CD4-positive, alpha-beta T cell treated with Interleukin-10 for 1 hour (primary cell): ENCODE data around the gene ODAD3.
A peak's percentile ranks its signal among the peaks of the same experiment; 100 is the strongest.
"Not testable (repeated sequence)": the region's sequence is repeated elsewhere in the genome, so short reads cannot be mapped to it uniquely, and the experiment has no call there.

Source experiments
- DNase-seq: peaks from one replicate; pipeline ENCODE4 v3.0.0-alpha.2; 2020

Gene ODAD3

DNA sequence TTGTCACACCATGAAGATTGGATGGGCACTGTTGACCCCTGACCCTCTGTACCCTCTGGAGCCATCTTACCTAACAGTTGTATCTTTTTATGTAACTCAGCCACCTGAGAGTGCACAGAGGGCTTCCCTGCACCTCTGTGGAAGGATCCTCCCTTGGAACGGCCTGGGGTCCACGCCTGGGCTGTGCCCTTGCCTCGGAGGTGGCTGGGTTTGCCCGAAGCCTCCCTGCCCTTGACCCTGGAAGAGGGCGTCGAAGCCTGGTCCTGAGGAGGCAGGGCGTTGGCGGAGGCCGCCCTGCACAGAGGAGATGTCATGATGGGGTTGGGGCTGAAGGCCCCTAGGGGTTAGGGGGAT is 241 bp downstream of the ODAD3 start:
- DNase-seq: no peak

DNA sequence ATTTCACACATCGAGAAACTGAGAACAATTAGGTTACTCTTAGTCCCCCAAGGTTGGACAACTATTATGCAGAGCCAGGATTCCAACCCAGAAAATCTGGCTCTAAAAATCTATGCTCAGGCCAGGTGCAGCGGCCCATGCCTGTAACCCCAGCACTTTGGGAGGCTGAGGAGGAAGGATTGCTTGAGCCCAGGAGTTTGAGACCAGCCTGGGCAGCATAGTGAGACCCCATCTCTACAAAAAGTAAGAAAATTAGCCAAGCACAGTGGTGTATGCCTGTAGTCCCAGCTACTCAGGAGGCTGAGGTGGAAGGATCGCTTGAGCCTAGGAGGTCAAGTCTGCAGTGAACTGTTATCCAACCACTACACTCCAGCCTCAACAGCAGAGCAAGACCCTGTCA is 1.4 kb downstream of the ODAD3 start:
- not testable (repeated sequence) for DNase-seq

DNA sequence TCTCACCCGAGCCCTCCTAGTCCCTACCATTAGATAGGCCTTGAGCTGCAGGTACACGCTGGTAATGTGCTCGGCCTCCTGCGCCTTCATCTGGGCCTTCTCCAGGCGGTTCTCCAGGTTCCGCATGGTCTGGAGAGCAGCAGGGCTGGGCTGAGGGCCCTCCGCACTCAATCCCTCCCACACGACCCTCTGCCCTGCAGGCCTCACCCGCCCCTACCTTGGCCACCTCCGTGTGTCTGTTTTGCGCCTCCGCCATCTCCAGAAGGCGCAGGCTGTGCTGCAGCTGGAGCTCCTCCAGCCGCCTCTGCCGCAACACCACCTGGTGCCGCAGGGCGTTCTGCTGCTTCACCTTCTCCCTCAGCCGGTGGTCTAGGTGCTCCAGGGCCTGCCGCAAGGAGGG is 8.3 kb downstream of the ODAD3 start:
- no peak for DNase-seq

DNA sequence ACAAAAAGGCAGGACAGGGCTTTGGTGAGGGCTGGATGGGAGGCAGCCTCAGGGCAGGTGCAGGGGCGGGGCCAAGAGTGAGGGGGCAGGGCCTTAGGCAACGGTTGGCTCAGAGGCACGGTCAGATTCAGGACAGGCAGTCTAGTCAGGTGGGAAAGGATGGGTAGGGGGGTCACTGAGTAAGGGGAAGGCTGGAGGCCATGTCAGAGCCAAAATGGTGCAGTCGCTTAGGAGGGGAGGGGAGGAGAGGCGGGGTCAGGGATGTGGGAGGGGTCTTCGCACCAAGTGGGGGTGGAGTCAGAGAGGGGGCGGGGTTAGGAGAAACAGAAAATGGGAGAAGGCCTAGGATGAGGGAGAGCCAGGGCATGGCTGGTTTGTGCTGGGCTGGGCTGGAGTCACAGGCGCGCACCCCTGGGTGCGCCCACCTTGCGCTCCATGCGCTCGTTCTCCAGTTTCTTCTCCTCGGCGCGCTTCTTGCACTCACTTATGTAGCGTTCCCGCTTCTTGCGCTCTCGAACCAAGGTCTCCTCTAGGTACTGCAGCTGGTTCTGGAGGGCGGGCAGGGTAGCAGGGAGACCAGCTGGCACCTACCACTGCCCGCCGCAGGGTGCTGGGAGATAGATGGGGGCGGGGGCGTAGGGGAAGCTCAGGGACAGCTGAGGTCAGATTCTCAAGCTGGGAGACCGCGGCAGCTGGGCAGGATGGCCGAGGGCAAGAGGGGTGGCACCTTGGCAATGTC is 9.0 kb downstream of the ODAD3 start:
- no peak for DNase-seq

DNA sequence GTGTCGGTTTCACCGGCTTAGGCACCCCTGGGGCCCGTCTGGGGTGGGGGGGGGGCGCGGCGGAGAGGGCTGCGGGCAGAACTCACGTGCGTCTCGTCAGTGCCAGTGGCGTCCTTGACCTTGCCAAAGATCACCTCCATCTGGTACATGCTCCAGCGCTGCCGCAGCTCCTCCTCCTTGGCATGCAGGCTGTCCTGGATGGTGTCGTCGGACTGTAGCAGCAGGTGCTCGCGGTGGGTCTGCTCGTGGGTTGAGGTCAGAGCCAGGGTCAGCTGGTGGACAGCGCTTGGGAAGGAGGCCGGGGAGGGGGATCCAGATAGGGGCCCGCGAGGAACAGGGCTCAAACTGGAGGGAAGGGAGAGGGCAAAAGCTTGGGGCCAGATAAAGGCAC is 11.1 kb downstream of the ODAD3 start:
- no peak for DNase-seq

DNA sequence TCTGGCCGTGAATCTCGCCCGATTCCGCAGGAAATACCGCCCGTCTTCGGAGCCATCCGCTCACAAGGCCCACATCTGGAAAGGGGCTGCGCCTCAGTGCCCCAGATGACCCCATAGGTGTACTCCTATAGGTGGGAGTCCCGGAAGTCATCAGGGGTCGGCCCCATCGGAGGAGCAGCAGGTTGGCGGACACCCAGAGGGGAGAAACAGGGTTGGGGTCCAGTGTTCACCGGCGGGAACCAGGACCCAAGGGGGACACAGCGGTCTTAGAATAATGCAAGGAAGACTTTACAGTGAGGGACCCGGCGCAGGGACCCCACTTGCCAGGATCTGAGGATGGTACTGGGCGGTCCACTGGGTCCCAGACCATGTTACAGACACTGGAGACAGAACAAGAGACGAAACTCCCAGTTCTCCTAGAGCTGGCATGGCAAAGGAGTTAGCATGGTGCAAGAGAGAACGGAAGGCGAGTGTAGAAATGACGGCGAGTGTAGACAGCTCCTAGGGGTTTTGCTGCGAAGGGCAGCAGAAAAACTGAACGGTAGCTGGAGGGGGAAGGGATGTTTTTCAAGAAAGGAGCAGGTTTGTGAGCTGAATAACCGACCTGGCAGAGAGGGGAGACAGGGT is 11.6 kb downstream of the ODAD3 start:
- DNase-seq: no peak

DNA sequence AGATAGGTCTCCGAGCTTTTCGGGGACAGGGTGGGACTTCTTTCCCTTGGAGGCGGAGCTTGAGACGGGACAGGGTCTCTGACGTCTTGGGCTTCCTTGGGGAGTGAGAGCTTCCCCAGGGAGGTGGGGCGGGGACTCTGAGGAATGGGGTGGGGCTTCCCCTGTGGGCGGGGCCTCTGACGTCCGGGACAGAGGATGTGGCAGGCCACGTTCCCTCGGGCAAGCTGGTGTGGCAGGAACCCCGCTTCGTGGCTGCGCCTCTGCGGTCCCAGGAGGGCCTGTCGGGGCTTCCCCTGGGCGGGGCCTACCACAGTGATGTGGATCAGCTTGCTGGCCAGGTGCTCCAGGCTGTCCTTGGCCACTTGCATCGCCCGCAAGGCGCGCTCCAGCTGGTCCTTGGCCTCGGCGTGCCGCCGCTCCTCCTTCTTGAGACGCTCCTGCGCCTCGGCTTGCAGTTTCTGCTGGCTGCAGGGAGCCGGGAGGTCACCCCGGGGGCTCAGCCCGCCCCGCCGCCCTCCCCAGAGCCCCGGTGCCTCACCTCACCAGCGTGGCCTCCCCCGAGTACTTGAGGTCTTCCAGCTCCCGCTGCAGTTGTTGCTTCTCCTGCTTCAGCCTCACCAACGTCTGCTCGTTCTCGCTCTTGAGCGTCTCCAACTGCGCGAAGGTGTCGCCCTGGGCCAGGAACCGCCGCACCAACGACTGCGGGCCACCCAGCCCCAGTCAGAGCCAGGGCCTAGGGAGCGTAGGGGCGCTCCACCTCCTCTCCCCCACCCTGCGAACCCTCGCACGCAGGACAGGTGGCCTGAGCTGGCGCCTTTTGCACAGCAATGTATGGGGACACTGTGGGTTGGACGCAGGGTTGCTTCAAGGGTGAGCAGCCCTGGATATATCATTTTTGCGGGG is 12.5 kb downstream of the ODAD3 start:
- peak; percentile 82 for DNase-seq

DNA sequence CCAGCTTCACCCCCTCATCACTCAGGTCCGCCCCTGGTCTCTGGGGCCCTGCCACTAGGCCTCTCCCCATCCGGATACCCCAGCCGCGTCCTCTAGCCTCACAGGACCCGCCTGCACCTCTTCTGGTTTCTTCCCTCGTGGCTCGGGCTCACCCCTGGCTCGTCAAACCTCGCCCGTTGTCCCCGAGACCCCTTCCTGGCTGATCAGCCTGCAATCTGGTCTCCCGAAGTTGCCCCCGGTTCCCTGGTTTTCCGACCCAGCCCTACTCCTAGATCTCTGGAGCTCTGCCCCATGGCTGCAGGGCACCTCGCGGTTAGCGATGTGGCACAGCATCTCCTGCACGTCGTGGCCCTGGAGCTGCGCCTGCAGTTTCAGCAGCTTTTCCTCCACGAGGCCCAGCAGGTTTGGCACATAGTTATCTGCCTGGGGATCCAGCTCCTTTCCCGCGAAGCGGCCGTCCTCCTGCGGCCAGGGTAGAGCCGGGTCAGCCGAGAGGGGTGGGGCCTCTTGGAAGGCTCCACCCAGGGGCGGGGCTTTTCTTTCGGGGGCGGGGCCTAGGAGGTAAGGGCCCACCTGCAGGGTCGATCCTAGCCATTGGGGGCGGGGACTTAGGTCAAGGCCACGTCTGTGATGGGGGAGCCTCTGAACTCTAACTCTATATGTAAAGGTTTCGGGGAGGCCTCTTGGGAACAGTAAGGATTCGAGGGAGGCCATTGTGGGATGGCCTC is 13.4 kb downstream of the ODAD3 start:
- peak; percentile 46 for DNase-seq

DNA sequence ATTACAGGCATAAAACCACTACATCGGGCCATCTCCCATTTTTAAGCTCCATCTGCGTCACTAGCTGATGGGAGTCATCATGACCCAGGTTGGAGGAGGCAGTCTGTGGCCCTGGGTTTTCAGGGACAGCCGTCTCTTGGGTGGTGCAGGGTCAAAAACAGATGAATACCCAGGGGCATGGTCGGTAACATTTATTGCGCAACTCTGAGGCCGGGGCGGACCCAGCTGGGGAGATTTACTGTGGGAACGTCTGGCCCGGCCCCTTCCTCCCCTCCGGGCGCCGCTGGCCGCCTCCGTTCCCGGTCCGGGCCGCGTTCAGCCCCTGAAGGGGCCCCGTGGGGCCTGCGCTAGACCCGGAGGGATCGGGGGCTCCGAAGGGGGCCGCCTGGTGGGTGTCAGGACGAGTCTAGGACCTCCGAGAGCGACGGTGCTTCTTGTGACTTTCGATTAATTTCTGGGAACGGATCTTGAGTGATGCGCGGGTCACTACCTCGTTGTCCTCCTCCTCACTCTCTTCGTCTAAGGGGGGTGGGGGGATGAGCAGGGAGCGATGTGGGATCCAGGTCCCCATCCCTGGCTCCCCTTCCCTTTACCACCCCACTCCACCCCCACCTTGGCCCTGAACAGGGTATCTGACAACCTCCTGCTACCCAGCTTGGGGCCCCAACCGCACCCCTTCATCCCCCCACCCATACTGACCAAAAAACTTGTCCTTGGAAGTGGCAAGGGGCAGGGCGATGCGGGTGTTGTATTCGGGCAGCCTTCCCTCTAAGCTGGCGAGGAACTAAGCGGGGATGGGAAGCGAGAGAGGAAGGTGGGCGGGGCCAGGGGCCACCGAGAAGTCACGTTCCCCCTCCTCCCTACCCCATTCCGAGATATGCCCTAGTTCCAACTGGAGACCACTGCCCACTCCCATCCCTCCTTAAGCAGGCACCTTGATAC is 14.2 kb downstream of the ODAD3 start:
- no peak for DNase-seq

DNA sequence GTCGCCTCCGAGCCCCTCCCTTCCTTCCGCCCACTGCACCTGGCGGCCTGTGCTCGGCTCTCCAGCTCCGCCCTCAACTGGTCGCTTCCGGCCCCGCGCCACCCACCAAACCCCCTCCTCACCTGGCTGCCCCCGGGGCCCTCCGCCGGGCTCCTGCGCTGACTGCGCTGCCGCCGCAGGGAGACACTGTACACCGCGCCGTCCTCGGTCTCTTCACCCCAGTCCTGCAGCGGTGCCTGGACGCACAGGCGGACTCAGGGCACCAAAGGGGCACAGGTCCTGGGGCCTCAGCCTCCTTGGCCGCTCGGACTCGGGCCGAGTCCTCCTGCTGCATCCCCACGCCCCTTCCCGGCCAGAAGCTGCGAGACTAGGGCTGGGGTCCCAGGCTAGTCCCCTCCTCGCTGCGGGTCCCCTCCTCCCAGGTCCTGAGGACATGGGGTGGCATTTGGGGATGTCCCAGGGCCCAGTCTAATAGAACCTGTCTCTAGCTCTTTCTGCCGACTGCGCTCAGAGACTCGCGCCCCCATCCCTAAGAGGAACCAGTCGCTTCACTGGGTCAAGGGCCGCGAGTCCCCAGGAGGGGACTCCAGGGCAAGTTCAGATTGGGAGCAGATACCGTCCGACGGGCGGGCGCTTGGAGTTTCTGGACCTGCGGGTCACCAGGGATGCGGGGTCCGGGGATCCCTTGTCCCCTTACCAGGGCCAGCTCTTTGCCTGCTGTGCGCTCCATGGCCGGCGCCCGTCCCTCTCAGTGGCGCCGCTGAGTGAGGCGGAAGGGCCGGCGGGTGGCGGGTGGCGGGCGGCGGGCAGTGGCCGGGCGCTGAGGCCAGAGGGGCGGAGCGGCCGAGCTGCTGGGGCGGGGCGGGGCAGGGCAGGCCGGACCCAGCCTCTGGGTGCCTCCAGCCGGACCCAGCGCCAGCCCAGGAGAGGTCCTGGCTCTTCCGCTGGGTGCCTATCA is 16.1 kb downstream of the ODAD3 start, which contains the start of gene RGL3:
Gene RGL3 (minus strand): TSS at position 766 of the 958 bp plus-strand sequence. CDS start 36 bp downstream, at position 730.
- no peak for DNase-seq

DNA sequence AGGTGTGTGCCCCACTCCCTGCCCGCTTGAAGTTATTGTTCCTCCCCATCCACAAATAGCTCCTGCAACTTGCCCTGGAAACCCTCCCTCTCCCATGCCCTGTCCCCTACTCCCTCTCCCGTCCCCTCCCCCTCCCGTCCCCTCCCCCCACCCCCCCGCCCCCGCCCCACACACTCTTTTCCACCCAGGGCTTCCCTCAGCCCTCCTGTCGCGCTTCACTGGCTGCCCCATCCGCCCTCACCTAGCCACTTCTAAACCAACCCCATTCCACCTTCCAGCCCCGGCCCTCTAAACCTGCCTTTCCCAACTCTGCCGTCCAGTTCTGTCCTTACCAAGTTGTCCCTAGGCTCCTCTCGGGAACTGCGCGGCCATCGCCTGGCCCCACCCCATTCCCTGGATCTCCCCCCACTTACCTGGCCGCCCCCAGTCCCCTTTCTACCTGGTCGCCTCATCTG is 16.8 kb downstream of the ODAD3 start:
- DNase-seq: no peak

DNA sequence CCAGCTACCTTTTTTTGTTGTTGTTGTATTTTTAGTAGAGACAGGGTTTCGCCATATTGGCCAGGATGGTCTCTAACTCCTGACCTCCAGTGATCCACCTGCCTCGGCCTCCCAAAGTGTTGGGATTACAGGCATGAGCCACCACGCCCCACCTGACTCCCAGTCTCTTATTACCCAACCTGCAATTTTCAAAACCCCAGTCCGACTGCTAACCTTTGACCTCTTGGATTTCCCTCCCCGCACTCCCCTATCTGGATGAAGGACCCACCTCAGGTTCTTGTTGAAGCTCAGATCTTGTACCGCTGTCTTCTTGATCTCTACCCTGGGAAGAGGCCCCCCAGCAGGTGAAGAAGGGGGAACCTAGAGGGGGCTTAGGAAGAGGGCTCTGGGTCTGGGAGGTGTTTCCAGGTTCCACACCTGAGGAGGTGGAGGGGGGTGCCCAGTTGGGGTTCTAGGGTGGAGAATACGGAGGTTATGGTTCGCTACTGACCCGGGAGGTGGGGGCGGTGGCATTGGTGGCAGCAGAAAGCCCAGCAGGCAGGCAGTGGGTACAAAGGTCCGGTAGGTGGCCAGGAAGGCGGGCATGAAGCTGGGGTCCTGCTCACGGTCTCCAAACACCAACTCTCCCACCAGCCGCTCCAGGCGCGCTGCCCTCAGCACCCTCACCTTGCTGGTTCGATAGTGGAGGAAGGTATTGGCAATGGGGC is 18.4 kb downstream of the ODAD3 start:
- DNase-seq: no peak

DNA sequence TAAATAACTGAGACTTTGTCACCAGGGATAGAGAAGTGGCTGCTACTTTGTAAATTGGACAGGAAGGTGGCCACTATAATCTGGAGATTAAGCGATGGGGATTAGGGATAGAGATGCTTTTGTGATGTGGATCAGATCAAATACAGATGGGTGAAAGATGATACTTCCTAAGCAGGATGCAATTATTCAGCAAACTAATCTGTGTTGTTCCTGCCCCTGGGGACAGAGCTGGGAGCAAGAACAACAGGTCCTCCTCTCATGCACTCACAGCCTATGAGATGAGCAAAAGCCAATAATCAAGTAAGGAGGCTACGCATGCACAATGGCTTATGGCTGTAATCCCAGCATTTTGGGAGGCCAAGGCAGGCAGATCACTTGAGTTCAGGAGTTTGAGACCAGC is 20.4 kb downstream of the ODAD3 start:
- no peak for DNase-seq

DNA sequence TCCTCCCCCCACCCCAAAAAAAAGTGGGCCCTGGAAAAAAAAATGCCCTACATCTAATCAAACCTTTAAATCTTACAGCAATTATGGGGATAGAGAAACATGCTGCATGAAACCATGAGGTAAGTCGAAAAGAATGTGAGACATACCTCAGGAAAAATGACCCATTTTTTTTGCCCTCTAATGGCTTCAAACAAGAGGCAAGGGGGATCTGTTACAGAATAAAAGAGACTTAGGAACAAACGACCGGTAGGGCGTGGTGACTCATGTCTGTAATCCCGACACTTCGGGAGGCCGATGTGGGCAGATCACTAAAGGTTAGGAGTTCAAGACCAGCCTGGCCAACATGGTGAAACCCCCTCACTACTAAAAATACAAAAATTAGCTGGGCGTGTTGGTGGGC is 24.2 kb downstream of the ODAD3 start:
- no peak for DNase-seq

DNA sequence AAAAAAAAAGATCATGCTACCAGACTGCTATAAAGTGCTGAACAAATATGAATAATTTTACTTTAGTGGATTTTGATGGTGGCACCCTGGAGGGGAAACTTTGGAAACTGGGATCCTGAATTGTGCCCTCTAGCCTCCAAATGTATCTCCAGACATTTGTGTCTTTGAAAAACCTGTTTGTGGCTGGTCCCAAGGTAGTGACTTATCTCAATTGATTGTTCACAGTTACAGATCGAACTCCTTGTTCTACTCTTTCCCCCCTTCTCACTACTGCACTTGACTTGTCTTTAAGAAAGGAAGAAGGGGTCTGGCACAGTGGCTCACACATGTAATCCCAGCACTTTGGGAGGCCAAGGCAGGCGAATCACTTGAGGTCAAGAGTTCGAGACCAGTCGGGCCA is 26.3 kb downstream of the ODAD3 start:
- DNase-seq: no peak

DNA sequence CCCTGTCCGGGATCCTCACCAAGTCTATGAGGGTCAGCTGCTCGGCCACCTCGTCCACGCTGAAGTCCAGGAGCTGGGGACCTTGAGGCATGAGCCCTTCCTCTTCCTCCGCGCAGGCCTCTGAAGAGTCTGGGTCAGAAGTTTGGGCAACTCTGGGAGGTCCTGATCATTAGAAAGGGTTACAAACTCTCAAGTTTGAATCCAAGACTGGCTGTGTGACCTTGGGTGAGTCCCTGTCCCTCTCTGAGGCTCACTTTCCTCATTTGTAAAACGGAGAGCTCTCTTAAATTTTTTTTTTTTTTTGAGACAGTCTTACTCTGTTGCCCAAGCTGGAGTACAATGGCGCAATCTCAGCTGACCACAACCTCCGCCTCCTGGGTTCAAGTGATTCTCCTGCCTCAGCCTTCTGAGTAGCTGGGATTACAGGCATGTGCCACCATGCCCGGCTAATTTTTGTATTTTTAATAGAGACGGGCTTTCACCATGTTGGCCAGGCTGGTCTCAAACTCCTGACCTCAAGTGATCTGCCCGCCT is 28.2 kb downstream of the ODAD3 start:
- DNase-seq: not testable (repeated sequence)

DNA sequence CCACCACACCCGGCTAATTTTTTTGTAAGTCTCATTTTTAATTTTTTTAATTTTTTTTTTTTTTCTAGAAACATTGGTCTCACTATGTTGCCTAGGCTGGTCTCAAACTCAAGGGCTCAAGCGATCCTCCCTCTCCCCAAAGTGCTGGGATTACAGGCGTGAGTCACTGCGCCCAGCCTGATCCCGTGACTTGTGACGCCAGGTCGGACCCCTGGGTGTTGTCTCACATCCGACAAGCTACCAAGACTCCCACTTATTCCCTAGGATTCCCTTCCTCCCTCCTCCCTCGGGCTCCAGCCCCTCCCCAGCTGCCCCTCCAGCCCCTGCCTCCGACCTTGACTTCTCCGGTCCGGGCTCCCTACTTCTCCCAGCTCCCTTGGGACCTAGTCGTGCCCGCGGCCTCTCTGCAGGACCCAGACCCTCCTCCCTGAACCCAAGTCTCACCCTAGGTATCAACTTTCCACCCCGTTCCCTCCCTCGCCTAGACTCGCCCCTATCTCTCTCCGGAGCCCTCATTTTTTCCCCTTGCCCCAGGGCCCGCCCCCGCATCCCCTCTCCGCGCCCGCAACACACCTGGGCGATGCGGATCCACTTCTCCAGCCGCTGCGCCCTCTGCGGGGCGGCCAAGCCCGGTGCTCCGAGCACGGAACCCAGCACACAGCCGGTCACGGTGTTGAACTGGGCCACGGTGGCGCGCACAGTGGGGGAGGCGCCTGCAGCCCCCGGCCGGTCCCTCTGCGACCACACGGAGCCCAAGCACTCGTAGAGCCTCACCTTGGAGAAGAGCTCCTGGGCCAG is 28.9 kb downstream of the ODAD3 start:
- DNase-seq: peak; percentile 27

DNA sequence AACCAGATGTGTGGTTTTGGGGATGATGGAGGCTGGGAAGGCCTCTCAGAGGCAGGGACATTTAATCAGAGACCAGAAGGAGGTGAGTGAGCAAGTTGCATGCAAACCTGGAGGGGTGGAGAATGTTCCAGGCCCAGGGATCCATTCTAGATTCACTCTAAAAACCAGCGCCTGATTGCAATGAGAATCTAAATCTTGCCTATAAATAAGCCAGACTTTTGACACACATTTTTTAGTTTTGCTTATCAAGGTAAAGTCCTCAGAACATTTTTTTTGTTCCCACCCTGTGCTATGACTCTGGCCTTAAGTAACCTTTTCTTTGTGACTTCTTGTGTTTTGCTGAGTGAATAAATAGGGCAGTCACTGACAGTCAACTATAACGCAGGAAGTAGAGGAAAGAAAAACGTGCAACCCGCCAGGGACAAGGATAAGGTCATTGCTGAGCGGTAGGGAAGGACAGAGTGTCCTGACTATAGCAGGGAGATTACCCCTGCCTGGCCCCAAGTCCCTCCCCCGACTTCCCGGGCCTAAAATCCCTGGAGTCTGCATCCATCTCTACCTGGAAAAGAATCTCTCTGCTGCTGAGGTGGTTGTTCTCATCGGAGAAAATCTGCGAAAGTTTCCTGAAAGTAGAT is 30.2 kb downstream of the ODAD3 start:
- no peak for DNase-seq
